HepG2 (cell line): ENCODE results near the gene FAM217B. TPM values are rescaled to one million over a fixed set of nuclear protein-coding genes. Genes with fewer than 3 reads are reported as not detected.
A peak's percentile ranks its signal among the peaks of the same experiment; 100 is the strongest.

Experiments used
- ATF5 ChIP-seq: sonication (generic); formaldehyde crosslinking; IDR thresholded peaks from 2 replicates; pipeline ENCODE4 v1.4.0; 2020; ENCODE audit warnings: mild to moderate bottlenecking, low read depth, missing genetic modification reagents
- FLYWCH1 ChIP-seq: sonication (generic); formaldehyde crosslinking; IDR thresholded peaks from 2 replicates; pipeline ENCODE4 v1.8.1; 2023; ENCODE audit warnings: mild to moderate bottlenecking, missing genetic modification reagents
- FOXP1 ChIP-seq, 2 experiments: fragments of 450-650 bp in 1 of 2; IDR thresholded peaks; 2 replicates each; pipeline ENCODE4 v1.6.1; 2017 to 2018; ENCODE audit warnings: antibody characterized with exemption in 1 of 2
- HNRNPL ChIP-seq: fragments of 200-400 bp; formaldehyde crosslinking; IDR thresholded peaks from 2 replicates; pipeline ENCODE4 v1.6.1; 2017; ENCODE audit warnings: mild to moderate bottlenecking, low read depth, low read length
- LCORL ChIP-seq, 2 experiments: fragments of 450-650 bp in 1 of 2; sonication (generic) in 1 of 2; formaldehyde crosslinking in 1 of 2; IDR thresholded peaks; 2 replicates each; pipeline versions ENCODE4 v1.5.0 to v1.6.1; 2017 to 2020; ENCODE audit warnings: antibody characterized with exemption in 1 of 2, missing genetic modification reagents in 1 of 2
- MAZ ChIP-seq, 2 experiments: sonication (generic) in 1 of 2; formaldehyde crosslinking in 1 of 2; IDR thresholded peaks; 2 replicates each; pipeline versions ENCODE4 v1.5.0 to v1.6.1; 2012 to 2020; ENCODE audit warnings: low read depth in 2 of 2, mild to moderate bottlenecking in 2 of 2, borderline replicate concordance in 1 of 2, improper control_type of control experiment in 1 of 2, low read length in 1 of 2, missing genetic modification reagents in 1 of 2, moderate library complexity in 1 of 2
- MBD4 ChIP-seq: IDR thresholded peaks from 2 replicates; pipeline ENCODE4 v1.6.1; 2012; ENCODE audit warnings: low read length, inconsistent platforms, borderline replicate concordance
- MIXL1 ChIP-seq: IDR thresholded peaks from 2 replicates; pipeline ENCODE4 v1.6.1; 2016
- MTA1 ChIP-seq: sonication (generic); formaldehyde crosslinking; IDR thresholded peaks from 2 replicates; pipeline ENCODE4 v1.4.0; 2020; ENCODE audit warnings: missing genetic modification reagents, mild to moderate bottlenecking, borderline replicate concordance
- NFE2 ChIP-seq: sonication (generic); formaldehyde crosslinking; IDR thresholded peaks from 2 replicates; pipeline ENCODE4 v1.4.0; 2020; ENCODE audit warnings: missing genetic modification reagents
- POGK ChIP-seq: sonication (generic); formaldehyde crosslinking; conservative IDR thresholded peaks from 2 replicates; pipeline ENCODE4 v1.8.0; 2022; ENCODE audit warnings: mild to moderate bottlenecking, moderate library complexity, missing genetic modification reagents
- ZBTB42 ChIP-seq: sonication (generic); formaldehyde crosslinking; IDR thresholded peaks from 2 replicates; pipeline ENCODE4 v1.5.0; 2020; ENCODE audit warnings: mild to moderate bottlenecking, missing genetic modification reagents
- ZFP36L2 ChIP-seq: sonication (generic); formaldehyde crosslinking; IDR thresholded peaks from 2 replicates; pipeline ENCODE4 v1.4.0; 2020; ENCODE audit warnings: missing genetic modification reagents
- ZNF430 ChIP-seq: sonication (generic); formaldehyde crosslinking; IDR thresholded peaks from 2 replicates; pipeline ENCODE4 v1.9.0; 2021; ENCODE audit warnings: mild to moderate bottlenecking, missing genetic modification reagents
- ZNF530 ChIP-seq: sonication (generic); formaldehyde crosslinking; IDR thresholded peaks from 2 replicates; pipeline ENCODE4 v1.5.0; 2020; ENCODE audit warnings: low read depth, mild to moderate bottlenecking, missing genetic modification reagents
- ZNF670 ChIP-seq: sonication (generic); formaldehyde crosslinking; IDR thresholded peaks from 2 replicates; pipeline ENCODE4 v1.8.0; 2022; ENCODE audit warnings: mild to moderate bottlenecking, missing genetic modification reagents, borderline replicate concordance
- ZNF761 ChIP-seq: sonication (generic); formaldehyde crosslinking; conservative IDR thresholded peaks from 2 replicates; pipeline ENCODE4 v1.4.0; 2020; ENCODE audit warnings: mild to moderate bottlenecking, missing genetic modification reagents
- ZNF839 ChIP-seq: sonication (generic); formaldehyde crosslinking; IDR thresholded peaks from 2 replicates; pipeline ENCODE4 v1.4.0; 2020; ENCODE audit warnings: missing genetic modification reagents, mild to moderate bottlenecking, borderline replicate concordance
- polyA plus RNA-seq, 8 experiments: library from polyadenylated mRNA; depleted of rRNA in 3 of 8; stranded (reverse) in 7 of 8; unstranded in 1 of 8; fragments of >200 nt; fragmentation: Illumina TruSeq in 4 of 8; extraction: Trizol in 4 of 8; gene quantifications; 2 replicates each; pipeline versions ENCODE4 v1.2.1 to v1.2.3, GENCODE V29; 2011 to 2016; ENCODE audit warnings: low read depth in 4 of 8, missing spikeins in 1 of 8, mixed read lengths in 1 of 8; ENCODE audit not compliant: insufficient read depth in 1 of 8
- total RNA-seq, 5 experiments: library from RNA; depleted of rRNA; stranded (reverse); fragments of >200 nt; fragmentation: Illumina TruSeq; extraction: Trizol; gene quantifications; 2 replicates each; pipeline ENCODE4 v1.2.3, GENCODE V29; 2016; ENCODE audit warnings: low read depth in 1 of 5
- TF ChIP-seq, protein P1 (sequence below): sonication (generic); formaldehyde crosslinking; IDR thresholded peaks from 2 replicates; pipeline ENCODE4 v1.4.0; 2020; ENCODE audit warnings: missing genetic modification reagents, mild to moderate bottlenecking, borderline replicate concordance
- TF ChIP-seq, protein P2 (sequence below): IDR thresholded peaks from 2 replicates; pipeline ENCODE4 v1.6.1; 2016; ENCODE audit warnings: low read depth, control low read depth

FAM217B gene
- total and polyA plus RNA-seq, 2 of the 13 experiments (the other 11 are each of a cell fraction or from before 2014, with no cell fraction given), result 11.1 to 14.3 TPM

DNA sequence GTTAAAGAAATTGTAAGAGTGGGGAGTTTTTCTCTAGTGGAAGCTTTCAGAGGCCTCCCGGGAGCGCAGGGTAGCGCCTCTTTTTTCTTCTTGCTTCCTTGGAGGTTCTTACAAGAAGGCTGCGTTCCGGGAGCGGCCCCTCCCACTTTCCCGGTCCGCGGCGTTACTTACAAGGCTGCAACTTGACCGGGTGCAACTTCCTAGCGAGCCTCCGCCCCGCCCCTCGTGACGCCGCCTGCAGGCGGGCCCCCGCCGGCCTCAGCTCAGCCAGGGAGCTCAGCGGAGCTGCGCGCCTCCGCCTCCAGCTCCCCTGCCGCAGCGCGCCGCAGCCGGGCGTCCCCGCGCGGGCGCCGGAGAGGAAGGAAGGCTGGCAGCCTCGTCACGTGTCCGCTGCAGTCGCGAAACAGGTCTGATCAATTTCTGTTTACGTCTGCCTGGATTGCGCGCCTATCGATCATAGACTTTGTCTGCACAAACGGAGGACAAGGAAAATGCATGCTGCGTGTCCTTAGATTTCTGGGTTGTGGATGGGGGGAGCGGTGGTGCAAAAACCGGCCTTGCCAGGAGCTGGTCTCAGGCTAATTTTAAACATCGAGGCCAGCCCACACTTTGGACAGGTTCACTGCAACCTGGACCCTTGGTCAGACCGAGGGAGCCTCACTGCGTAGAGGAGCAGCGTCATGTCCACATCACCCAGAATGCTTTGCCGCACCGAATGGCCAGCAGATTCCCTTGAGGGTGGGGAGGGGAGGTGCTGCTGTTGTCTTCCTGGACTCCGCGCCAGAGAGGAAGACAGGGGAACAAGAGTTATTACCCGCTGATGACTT is at the start of gene FAM217B, which contains the start of gene PPP1R3D (continued):
- peak; percentile 74; the same call in 1 of the 2 replicates for TF ChIP-seq MAZ (IDR thresholded peaks at IDR 0.05; ENCODE audit: borderline replicate concordance, low read depth, low read length)
- peak; percentile 94 for TF ChIP-seq MAZ (CRISPR knock-in tag; IDR thresholded peaks at IDR 0.05; ENCODE audit: low read depth)
- no peak for TF ChIP-seq MBD4
- 0 out of 2 replicates have a peak, but pooled peaks have one; percentile 11 for TF ChIP-seq ZNF670 (CRISPR knock-in tag)
- TF ChIP-seq, protein P1, sequence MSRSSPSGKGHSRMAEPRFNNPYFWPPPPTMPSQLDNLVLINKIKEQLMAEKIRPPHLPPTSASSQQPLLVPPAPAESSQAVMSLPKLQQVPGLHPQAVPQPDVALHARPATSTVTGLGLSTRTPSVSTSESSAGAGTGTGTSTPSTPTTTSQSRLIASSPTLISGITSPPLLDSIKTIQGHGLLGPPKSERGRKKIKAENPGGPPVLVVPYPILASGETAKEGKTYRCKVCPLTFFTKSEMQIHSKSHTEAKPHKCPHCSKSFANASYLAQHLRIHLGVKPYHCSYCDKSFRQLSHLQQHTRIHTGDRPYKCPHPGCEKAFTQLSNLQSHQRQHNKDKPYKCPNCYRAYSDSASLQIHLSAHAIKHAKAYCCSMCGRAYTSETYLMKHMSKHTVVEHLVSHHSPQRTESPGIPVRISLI (CRISPR knock-in tag), result peak; percentile 13; the same call in 1 of the 2 replicates
- no peak for TF ChIP-seq FOXP1 (IDR thresholded peaks at IDR 0.05)
- peak; percentile 10 for TF ChIP-seq FOXP1 (CRISPR knock-in tag; IDR thresholded peaks at IDR 0.05)
- 0 out of 2 replicates have a peak, but pooled peaks have one; percentile 75 for TF ChIP-seq ATF5 (CRISPR knock-in tag)
- TF ChIP-seq ZNF430 (CRISPR knock-in tag), result peak; percentile 82
- TF ChIP-seq ZNF839 (CRISPR knock-in tag), result no peak; the same call in 1 of the 2 replicates
- TF ChIP-seq ZNF530 (CRISPR knock-in tag), result no peak
- peak; percentile 79; the same call in 1 of the 2 replicates for TF ChIP-seq ZBTB42 (CRISPR knock-in tag)
- peak; percentile 83; the same call in 1 of the 2 replicates for TF ChIP-seq ZNF761 (CRISPR knock-in tag)
- TF ChIP-seq POGK, result peak; percentile 92
- TF ChIP-seq, protein P2, sequence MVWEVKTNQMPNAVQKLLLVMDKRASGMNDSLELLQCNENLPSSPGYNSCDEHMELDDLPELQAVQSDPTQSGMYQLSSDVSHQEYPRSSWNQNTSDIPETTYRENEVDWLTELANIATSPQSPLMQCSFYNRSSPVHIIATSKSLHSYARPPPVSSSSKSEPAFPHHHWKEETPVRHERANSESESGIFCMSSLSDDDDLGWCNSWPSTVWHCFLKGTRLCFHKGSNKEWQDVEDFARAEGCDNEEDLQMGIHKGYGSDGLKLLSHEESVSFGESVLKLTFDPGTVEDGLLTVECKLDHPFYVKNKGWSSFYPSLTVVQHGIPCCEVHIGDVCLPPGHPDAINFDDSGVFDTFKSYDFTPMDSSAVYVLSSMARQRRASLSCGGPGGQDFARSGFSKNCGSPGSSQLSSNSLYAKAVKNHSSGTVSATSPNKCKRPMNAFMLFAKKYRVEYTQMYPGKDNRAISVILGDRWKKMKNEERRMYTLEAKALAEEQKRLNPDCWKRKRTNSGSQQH (CRISPR knock-in tag), result peak; percentile 81; the same call in 1 of the 2 replicates
- TF ChIP-seq MIXL1, result 0 out of 2 replicates have a peak, but pooled peaks have one; percentile 46
- 0 out of 2 replicates have a peak, but pooled peaks have one; percentile 39 for TF ChIP-seq NFE2 (CRISPR knock-in tag)
- TF ChIP-seq LCORL (IDR thresholded peaks at IDR 0.05), result no peak
- TF ChIP-seq LCORL (CRISPR knock-in tag; IDR thresholded peaks at IDR 0.05), result no peak; the same call in 1 of the 2 replicates
- peak; percentile 96 for TF ChIP-seq MTA1
- TF ChIP-seq FLYWCH1 (CRISPR knock-in tag), result no peak
- TF ChIP-seq HNRNPL, result peak; percentile 64; the same call in 1 of the 2 replicates
- TF ChIP-seq ZFP36L2 (CRISPR knock-in tag), result 0 out of 2 replicates have a peak, but pooled peaks have one; percentile 17
